8988T (cell line): ENCODE results near the gene TNRC6C.
A peak's percentile ranks its signal among the peaks of the same experiment; 100 is the strongest.

Source experiments
- DNase-seq: peaks from one replicate; pipeline ENCODE4 v3.0.0; 2011

The TNRC6C gene

DNA sequence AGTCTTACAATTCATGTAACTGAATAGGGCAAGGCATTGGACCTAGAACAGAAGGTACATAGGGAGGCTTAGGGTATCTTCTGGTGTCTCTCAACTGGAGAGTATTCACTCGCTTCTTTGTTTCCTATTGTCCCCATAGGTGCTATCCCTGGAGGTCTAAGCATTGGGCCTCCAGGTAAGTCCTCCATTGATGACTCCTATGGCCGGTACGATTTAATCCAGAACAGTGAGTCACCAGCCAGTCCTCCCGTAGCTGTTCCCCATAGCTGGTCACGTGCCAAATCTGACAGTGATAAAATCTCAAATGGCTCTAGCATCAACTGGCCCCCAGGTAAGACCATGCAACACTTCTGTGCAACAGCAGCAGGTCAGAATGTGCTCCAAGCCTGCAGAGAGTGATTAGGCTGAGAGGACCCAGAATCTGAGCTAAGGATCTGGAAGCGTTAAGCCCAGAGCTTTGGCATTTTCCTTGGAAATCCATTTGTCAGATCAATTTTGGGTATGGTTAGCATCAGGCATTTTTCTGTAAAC, 134.4 kb downstream of the TNRC6C start:
- DNase-seq, result no peak

DNA sequence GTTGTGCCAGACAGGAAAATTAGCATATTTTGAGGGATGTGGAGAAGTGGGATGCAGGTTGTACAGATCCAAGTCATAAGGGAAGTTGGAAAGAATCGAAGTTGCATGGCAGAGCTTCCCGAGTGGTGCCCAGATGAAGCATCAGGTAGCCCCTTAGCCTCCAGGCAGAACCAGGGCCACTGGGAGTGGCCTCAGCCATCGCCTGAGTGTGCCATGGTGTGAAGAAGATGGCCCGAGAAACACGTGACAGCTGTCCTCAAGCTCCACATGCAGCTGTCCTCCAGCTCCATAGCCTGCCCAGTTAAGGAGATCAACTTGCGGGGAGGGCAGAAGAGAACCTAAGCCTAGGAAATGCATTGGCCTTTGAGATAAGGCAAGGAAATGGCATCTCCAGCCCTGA, 136.5 kb downstream of the TNRC6C start:
- DNase-seq, result no peak

DNA sequence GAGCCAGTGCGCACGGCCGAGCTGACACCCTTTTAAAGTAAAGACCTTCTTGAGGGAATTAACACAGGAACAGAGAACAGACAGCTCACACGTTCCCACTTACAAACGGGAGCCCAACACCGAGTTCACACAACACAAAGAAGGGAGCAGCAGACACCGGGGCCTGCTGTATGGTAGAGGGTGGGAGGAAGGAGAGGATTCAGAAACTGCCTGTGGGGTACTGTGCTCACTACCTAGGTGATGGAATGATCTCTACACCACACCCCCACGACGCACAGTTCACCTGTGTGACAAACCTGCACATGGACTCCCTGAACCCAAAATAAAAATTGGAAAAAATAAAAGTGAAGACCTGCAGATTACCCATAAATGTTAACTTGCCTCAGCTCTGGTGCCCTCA, 137.6 kb downstream of the TNRC6C start:
- no peak for DNase-seq

DNA sequence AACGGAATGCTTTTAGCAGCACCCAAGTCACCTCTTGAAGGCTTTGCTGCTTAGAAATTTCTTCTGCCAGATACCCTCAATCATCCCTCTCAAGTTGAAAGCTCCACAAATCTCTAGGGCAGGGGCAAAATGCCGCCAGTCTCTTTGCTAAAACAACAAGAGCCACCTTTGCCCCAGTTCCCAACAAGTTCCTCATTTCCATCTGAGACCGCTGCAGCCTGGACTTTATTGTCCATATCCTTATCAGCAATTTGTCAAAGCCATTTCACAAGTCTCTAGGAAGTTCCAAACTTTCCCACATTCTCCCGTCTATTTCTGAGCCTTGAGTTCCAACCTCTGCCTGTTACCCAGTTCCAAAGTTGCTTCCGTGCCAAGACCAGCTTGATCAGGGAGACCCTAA, 142.6 kb downstream of the TNRC6C start:
- no peak for DNase-seq

DNA sequence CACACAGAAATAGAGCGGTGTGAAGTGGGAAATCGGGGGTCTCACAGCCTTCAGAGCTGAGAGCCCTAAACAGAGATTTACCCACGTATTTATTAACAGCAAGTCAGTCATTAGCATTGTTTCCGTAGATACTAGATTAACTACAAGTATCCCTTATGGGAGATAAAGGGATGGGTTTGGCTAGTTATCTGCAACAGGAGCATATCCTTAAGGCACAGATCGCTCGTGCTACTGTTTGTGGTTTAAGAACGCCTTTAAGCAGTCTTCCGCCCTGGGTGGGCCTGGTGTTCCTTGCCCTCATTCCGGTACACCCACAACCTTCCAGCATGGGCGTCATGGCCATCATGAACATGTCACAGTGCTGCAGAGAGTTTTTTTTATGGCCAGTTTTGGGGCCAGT, 143.0 kb downstream of the TNRC6C start:
- DNase-seq, result no peak

DNA sequence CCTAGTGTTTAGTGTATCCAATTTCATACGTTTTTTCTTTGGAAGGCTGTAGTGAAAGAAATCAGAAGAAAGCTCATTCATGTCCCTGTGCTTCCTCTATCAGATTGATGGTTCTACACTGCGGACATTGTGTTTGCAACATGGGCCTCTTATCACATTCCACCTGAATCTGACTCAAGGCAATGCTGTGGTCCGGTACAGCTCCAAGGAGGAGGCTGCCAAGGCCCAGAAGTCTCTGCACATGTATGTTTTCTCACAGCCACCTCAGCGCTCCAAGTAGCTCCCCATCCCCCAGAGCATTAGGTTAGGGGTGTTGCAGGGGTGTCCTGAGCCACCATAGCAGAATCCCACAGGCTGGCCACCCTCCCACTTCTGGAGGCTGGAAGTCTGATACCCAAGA, 144.8 kb downstream of the TNRC6C start:
- DNase-seq, result no peak

DNA sequence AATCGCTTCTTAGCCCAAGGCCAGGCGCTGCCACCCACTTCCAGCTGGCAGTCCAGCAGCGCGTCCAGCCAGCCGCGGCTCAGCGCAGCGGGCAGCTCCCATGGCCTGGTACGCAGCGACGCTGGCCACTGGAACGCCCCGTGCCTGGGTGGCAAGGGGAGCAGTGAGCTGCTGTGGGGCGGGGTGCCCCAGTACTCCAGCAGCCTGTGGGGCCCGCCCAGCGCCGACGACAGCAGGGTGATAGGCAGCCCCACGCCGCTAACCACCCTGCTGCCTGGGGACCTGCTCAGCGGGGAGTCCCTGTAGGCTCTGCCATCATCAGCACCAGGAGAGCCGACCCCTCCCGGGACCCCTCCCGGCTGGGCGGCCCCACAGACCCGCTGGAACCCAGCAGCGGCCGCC, 146.0 kb downstream of the TNRC6C start:
- DNase-seq, result no peak

DNA sequence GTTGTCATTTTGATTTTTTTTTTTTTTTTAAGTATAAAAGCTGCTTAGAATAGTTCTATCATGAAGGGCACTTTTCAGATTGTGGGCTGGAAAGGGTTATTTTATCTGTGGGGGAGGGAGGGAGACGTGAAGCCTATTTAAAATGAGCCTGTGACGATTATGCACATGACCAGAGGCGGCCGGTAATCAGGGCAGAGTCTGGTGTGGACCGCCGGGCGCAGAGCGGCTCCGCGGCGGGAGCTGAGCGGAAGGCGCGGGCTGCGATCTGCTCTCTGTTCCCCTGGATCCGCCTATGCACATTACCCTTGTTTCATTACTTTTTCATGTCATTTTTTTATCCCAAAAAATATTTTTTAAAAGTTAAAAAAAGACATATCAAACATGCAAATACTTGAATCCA, 146.6 kb downstream of the TNRC6C start:
- DNase-seq, result no peak

DNA sequence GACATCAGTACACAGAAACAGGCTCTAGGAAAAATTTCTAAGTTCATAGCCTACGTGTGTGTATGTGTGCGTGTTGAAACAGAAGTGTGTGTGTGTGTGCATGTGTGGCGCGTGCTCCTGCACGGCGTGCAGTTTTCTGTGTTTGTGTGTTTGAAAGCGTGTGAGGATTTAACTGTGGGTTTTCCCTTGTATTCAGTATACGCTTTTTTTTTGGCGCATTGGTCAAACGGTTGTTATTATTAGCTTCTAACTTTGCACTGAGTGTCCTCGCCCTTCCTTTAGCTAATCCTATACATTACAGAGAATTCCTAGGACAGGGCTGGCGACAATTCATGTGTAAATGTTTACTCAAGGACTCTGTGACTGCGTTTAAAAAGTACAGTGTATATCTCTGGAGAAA, 147.0 kb downstream of the TNRC6C start:
- no peak for DNase-seq

DNA sequence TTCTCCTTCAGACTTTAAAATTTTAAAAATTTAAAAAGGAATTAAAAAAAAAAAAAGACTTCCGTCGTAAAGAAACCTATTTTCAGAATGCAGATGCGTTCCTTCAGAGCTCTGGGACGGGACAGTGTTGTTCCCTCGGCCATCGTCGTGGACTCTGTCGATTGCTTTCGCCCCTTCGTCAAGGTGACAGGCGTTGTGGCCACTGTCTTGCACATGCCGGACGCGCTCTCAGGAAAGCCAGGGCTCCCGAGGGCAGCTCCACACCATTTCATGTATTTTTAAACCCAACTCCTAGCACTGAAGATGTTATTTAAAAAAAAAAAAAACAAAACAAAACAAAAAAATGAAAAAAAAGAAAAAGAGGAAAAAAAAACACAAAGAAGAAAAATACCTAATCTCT, 147.7 kb downstream of the TNRC6C start:
- no peak for DNase-seq

DNA sequence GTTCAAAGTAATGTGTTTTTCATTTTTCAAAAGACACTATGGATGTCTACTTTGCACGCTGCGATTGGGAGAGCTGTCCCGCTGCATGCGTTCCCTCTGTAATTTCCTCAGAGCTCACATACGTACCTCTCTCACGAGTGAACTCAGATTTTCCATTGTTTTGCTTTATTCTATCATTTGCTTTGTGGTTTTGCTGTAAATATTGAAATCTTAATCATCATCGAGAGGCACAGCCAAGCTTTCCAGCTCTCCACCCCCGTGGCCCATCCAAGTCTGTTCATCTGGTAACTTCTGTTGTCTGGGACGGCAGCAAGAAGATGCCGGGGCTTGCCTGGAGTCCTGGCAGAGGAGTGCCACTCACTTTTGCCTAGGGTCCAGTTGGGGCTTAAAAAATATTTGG, 149.0 kb downstream of the TNRC6C start:
- no peak for DNase-seq

DNA sequence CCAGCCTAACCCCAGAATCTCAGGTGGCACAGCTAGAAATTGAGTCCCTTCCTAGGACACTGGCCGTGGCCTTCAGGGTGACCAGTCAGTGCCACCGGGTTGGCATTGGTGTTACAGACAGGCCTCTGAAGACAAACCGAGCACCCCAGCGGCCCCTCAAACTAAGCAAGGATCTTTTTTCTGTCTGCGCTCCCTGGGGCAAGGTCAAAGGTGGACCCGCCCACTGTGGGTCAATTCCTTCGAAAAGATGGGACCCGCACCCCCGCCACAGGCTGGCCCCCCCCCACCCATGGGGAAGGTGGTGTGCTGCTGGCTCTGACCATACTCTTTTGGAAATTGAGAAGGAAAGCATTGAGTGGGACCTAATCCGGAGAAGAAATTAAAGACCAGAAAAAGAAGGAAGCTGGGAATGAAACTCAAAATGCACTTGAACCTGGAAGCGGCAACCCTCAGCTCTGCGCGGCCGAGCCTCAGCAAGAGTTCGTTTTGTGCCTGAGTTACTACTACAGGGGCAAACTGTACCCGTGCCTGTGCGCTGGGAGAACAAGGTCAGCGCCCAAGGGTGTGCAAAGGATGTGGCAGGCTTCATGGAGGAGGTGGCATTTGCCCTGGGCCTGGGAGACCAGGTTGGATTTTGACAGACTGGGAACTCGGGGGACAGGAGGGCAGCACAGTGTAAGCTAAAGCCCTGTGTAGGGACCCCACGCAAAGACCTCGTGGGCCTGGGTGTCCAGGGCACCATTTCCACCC, 149.6 kb downstream of the TNRC6C start:
- no peak for DNase-seq

DNA sequence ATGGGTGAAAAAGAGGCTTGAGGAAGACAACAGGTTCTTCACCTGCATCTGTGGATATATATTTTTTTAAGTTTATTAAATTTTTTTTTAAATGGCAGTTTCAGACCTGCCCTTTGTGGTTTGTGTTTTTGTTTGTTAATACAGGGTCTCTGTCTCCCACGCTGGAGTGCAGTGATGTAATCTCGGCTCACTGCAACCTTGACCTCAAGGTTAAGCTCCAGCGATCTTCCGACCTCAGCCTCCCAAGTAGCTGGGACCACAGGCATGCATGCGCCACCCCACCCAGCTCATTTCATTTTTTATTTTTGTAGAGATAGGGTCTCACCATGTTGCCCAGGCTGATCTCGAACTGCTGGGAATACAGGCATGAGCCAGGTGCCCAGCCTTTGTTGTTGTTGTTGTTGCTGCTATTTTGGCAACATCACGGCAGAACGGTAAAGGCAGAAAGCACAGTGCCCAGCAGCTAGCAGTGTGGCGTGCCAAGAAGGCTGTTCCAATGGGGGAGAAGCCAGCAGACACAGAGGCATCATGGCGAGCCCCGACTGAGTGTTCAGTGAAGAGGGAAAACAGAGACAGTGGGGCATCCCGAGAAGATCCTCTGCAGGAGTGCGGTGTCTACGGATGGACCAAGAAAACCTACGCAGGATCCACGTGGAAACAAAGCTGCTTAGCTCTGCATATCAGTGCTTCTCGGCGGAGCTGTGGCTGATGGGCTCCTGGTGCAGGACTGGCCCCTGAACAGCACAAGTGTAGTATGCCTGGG, 150.4 kb downstream of the TNRC6C start:
- no peak for DNase-seq

DNA sequence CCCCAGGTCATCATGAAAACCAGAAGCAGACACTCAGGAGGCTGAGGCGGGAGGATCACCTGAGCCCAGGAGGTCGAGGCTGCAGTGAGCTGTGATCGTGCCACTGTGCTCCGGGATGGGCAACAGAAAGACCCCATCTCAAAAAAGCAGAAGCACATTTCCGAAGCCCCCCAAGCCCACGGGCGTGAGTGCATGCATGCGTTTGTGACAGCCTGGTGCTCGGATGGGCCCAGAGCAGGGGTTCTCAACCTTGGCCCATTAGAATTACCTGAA, 150.9 kb downstream of the TNRC6C start:
- DNase-seq, result no peak

DNA sequence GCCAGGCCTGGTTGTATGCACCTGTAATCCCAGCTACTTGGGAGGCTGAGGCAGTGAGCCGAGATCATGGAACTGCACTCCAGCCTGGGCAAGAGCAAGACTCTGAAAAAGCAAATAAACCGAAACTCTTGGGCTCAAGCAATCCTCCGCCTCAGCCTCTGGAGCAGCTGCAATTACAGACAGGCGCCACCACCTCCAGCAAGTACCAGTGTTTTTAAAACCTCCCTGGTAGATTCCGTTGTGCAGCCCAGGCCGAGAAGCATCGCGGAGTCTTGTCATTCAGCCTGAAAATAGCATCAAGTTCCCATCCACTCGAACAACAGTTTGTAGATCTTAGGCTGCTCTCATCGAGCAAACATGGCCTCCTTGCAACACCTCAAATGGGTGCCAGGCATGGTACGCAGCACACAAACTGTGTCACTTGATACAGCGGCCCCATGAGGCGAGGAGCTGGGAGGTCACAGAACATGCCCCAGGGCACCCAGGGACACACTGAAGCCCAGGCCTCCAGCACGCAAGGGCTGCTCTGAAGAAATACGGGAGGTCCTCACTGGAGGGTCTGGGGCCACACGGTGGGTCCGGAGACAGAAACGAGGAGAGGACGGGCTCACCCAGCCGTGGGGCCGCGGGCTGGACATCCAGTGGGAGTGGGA, 152.0 kb downstream of the TNRC6C start:
- no peak for DNase-seq

DNA sequence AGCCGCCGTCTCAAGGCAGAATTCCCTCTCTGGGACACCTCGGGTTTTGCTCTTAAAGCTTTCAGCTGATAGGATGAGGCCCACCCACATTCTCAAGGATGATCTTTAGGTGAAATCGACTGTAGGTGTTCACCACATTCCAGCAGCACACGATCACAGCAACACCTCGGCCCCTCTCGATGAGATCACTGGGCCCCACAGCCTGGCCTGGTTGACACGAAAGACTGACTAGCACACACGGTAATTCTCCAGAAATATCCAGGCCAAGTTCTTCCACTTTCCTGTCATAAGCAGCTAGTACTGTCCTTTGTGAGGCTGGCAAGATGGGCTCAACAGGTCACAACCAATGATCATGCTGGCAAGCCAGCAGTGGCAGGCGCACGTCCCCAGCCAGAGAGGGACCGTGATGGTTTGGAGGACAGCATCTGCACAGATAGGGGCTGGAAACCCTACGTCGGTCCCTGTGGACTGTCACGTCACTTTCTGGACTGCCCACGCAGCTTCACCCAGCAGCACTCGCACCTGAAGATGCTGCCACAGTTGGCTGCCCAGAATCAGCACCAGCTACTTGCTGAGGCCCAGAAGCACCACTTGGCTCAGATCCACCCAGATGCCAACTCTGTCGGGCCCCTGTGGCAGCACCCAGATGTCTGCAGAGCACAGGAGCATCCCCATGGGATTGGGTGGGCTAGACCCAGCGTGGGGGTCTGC, 152.7 kb downstream of the TNRC6C start:
- DNase-seq, result no peak

DNA sequence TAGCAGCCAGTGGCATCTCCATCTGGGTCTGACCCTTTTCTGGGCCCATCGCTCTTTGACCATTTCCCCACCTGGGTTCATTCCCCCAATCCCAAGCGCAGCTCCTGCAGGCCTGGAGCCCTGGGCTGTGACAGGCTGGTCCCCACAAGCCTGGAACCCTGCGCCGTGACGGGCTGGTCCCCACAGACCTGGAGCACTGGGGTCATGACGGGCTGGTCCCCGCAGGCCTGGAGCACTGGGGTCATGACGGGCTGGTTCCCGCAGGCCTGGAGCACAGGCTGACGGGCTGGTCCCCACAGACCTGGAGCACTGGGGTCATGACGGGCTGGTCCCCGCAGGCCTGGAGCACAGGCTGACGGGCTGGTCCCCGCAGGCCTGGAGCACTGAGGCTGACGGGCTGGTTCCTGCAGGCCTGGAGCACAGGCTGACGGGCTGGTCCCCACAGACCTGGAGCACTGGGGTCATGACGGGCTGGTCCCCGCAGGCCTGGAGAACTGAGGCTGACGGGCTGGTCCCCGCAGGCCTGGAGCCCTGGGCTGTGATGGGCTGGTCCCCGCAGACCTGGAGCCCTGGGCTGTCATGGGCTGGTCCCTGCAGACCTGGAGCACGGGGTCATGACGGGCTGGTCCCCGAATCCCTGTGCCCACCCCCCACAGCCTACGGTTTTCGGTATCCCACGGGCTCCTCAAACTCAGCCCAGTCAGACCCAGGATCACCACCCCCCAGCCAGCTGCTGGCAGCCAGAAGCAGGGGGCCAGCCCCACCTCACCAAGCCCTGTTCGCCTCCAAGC, 153.4 kb downstream of the TNRC6C start:
- DNase-seq, result no peak

DNA sequence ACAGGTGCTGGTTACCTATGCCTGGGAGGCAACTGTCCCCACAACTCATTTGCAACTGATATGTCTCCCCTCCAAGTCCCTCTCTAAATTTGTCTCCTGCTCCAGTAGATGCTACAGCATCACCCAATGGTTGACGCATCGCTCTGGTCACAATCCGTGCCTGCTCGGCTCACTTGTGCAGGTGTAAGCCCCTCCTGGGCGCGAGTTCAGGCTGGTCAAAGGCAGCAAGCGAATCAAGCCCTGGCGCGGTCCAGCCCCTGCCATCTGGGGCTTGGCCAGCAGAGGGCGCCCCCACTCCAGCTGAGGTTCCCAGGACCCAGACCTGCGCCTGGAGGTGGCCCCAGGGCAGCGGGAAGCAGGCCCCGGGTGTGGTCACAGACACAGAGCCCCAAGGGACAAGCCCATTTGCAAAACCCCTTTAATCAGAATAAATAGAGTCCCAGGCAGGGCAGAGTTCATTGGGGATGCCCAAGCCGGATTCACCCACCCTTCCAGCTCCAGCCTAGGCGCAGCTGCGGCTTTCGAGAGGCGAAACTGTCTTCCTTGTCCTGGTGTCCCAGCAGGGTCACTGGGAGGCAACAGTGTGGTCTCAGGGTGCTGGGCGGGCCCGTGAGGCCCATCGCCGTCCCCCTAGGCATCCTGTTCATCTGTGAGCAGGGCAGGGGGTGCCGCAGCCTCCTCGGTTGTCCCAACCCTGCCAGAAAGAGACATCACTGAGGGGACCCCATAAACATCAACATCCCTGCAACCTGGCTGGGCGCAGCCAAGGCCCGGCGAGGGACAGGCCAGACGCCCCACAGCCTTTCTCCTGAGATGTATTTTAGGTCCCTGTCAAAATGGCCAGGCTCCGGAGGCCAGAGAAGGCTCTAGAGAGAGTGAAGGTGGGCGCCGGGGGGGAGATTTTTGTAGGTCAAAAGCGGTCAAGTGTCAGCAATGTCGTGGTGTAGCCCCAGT, 154.3 kb downstream of the TNRC6C start:
- peak; percentile 92 for DNase-seq

DNA sequence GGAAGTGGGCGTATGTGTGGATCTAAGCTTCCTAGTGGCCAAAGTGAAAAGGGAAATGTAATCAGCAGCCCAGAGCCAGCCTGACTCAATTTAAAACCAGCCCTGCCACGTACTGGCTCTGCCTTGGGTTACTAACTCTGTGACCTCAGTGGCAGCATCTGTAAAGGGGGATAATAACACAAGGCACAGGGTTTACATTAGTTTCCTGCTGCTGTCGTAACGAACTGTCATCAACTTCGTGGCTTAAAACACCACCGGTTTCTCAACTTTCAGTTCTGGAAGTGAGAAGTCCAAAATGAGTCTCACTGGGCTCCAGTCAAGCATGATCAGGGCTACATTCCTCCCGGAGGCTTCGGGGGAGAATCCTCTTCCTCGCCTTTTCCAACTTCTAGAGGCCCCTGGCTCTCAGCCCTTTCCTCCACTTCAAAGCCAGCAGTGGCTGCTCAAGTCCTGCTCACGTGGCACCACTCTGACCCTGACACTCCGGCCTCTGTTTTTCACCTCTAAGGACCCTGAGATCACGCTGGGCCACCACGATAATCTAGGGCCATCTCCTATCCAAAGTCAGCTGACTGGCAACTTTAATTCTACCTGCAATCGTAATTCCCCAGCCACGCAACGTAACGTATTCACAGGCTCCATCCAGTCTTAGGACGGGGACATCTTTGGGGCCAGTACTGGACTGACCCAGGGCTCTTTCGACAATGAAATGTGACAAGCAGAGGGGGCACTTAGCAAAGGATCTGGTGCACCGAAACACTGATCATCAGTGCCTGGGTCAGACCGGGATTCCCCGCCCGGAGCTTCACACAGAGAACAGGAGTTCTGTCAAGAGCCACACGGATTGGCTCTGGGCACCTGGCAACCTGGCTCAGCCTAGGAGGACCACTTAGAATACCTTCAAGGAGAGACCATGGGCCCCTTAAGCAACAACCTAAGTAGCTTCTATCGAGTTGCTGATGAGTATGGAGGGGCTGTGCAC, 155.6 kb downstream of the TNRC6C start:
- DNase-seq, result no peak
